ENCODE results near the gene CPSF6.

- no peak for TF ChIP-seq CTCF (IDR thresholded peaks at IDR 0.05; ENCODE audit: low read depth, low read length)
- TF ChIP-seq EZH2phosphoT487 (IDR thresholded peaks at IDR 0.05; ENCODE audit: low read depth) = no peak
Measured at GRCh38 chr12:69278814-69279782, 39.7 kb downstream of the CPSF6 start.
